Measurements from ENCODE around the gene SPATA24.
A peak's percentile ranks its signal among the peaks of the same experiment; 100 is the strongest.
"Not testable (repeated sequence)": the region's sequence is repeated elsewhere in the genome, so short reads cannot be mapped to it uniquely, and the experiment has no call there.

Gene SPATA24

GRCh38 chr5:139381837-139382761 lies 21.8 kb downstream of the SPATA24 start:
- no peak for DNase-seq

DNA sequence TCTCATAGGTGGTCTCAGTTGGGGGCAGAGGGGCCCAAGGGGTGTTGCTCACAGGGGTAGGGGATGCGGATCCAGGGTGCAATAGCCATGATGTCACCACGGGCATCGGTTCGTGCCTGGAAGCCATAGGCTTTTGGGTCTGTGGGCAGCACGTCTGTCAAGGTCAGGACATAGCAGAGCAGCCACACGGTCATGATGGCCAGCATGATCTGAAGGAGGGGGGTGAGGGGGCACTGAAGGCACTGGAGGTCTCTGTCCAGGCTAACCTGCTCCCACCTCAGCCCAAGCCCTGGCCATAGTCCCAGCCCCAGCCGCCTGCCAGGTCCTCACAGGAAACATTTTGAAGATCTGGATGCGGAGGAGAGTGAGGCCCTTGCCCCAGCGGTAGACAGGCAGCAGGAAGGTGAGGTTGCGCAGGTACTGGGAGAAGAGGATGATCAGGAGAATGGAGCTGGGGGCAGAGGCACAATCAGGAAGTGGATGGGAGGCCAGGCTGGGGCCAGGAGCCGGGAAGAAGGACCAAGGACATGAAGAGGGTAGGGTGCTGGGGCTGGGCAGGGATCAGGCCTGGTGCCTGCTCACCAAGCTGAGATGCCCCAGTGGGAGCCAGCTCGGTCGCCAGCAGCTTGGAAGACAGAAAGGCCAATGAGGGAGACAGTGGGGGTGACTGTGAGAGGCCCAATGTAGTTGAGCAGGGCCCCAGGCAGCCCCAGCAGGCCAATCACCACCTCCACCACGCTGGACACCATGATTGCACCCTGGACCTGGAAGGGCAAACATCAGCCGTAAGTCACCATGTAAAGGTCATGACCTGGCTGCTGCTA lies 24.1 kb downstream of the SPATA24 start:
- no peak for DNase-seq

DNA sequence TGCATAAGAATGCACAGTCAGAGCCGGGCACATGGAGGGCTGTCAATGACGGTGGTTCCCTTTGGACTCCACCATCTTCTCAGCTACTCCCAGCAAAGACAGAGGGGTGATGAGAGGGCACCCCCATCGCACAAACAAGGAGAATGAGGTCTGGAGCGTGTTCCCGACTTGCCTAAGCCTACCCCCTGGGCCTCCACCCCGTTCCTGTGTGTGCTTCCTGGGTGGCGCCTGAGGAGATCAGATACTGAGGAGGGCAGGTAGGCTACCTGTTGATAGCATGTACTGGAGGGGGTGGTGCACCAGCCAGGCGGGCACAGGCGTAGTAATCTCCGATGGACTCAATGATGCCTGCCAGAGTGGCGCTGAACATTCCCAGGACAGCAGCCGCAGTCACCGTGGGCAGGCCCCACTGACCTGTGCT lies 24.9 kb downstream of the SPATA24 start:
- no peak for DNase-seq

GRCh38 chr5:139378101-139378825 lies 25.6 kb downstream of the SPATA24 start:
- no peak for DNase-seq

DNA sequence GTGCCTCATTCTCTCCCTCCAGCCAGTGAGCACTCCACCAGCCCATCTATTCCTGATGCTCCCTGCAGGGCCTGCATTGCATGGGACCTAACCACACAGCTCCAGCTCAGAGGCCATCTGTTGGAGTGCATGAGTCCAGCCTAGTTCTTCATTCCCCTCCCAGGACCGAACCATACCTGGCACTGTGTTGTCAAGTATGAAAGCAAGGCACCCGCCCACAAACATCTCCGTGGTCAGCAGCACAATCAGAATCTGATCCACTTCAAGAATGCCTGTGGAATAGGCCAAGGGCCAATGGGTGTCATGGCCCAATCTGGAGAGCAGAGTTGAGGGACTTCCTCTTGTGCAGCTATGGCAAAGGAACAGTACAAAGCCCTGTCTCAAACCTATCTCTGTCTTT lies 26.7 kb downstream of the SPATA24 start:
- DNase-seq = no peak

- peak; percentile 21 for DNase-seq
These were observed 27.5 kb downstream of the SPATA24 start for GRCh38 chr5:139376364-139376763.

GRCh38 chr5:139374909-139375308 lies 29.0 kb downstream of the SPATA24 start:
- DNase-seq = no peak

- DNase-seq = no peak
These were observed 32.1 kb downstream of the SPATA24 start for GRCh38 chr5:139371482-139372435.

GRCh38 chr5:139369181-139369580 lies 34.7 kb downstream of the SPATA24 start:
- no peak for DNase-seq

GRCh38 chr5:139368613-139369012 lies 35.3 kb downstream of the SPATA24 start:
- DNase-seq = no peak

DNA sequence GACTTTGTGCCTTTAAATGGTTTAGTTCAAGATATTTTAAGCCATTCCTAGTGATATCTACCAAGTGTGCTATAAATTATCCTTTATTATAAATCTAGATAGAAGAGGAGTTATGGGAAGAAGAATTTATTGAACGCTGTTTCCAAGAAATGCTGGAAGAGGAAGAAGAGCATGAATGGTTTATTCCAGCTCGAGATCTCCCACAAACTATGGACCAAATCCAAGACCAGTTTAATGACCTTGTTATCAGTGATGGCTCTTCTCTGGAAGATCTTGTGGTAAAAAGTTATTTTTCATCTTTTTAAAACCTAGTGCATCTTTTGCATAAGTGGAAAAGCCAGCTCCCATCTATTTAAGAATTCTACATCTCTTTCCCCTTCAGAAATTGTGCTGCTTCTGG lies 39.4 kb downstream of the SPATA24 start:
- DNase-seq = no peak

GRCh38 chr5:139363937-139364336 lies 40.0 kb downstream of the SPATA24 start:
- DNase-seq = no peak

- no peak for DNase-seq
These were observed 42.0 kb downstream of the SPATA24 start for GRCh38 chr5:139361835-139362429.

DNA sequence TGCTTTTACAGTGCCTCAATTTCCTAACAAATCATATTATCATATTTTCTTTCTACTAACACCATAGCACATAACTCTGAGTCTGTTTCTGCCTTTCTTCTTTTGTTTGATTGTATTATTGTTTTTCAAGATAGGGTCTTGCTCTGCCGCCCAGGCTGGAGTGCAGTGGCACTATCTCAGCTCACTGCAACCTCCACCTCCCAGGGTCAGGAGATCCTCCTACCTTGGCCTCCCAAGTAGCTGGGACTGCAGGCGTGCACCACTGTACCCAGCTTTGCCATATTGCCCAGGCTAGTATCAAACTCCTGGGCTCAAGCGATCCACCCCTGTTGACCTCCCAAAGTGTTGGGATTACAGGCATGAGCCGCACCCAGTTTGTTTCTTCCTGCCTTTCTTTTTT lies 43.5 kb downstream of the SPATA24 start:
- DNase-seq = no peak

DNA sequence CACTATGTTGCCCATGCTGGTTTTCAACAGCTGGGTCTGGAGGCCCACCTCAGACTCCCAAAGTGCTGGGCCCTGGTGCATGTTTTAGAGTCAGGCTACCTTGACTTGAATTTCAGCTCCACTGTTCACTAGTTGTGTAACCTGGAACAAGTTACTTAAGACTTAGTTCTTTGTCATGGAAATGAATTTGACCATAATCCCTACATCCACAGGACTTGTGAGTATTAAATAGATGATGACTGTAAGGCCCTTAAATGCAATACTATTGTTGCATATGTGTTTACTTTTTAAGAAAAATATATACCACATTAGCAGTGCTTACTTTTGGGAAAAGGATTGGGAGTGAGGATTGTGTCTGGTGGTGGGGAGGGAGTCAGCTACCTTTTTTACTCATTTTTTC lies 45.8 kb downstream of the SPATA24 start:
- no peak for DNase-seq

- DNase-seq = not testable (repeated sequence)
These were observed 48.0 kb downstream of the SPATA24 start for GRCh38 chr5:139355900-139356299.

- DNase-seq = no peak
These were observed 49.7 kb downstream of the SPATA24 start for GRCh38 chr5:139354186-139354585.

- not testable (repeated sequence) for DNase-seq
These were observed 56.0 kb downstream of the SPATA24 start for GRCh38 chr5:139347863-139348262.

Measured in MV-4-11 (cell line).